Glutamatergic neuron (in vitro differentiated cells): ENCODE results near the gene FAM171A1. TPM values are rescaled to one million over a fixed set of nuclear protein-coding genes. Genes with fewer than 3 reads are reported as not detected.

Source experiments
- DNase-seq: peaks from one replicate; pipeline ENCODE4 v3.0.0; 2022
- H3K27ac Mint-ChIP-seq: one replicate; pipeline ENCODE4 v1.8.0; 2020; ENCODE audit warnings: mild to moderate bottlenecking, mixed read lengths, inconsistent platforms; ENCODE audit not compliant: unreplicated experiment
- H3K27me3 Mint-ChIP-seq: one replicate; pipeline ENCODE4 v1.8.0; 2020; ENCODE audit warnings: mild to moderate bottlenecking, moderate library complexity, mixed read lengths, inconsistent platforms; ENCODE audit not compliant: unreplicated experiment
- H3K36me3 Mint-ChIP-seq: one replicate; pipeline ENCODE4 v1.8.0; 2020; ENCODE audit warnings: mild to moderate bottlenecking, mixed read lengths, inconsistent platforms; ENCODE audit not compliant: unreplicated experiment
- H3K4me1 Mint-ChIP-seq: one replicate; pipeline ENCODE4 v1.8.0; 2020; ENCODE audit warnings: mild to moderate bottlenecking, low read depth, mixed read lengths, inconsistent platforms; ENCODE audit not compliant: unreplicated experiment
- H3K4me3 Mint-ChIP-seq: one replicate; pipeline ENCODE4 v1.8.0; 2020; ENCODE audit warnings: mild to moderate bottlenecking, mixed read lengths, inconsistent platforms; ENCODE audit not compliant: unreplicated experiment
- H3K9me3 Mint-ChIP-seq: one replicate; pipeline ENCODE4 v1.8.0; 2020; ENCODE audit warnings: mild to moderate bottlenecking, moderate library complexity, mixed read lengths, inconsistent platforms; ENCODE audit not compliant: unreplicated experiment
- CTCF ChIP-seq: fragments of 200-600 bp; sonication (generic); IDR thresholded peaks from one replicate; pipeline ENCODE4 v1.5.0; 2021; ENCODE audit not compliant: partially characterized antibody, unreplicated experiment
- total RNA-seq: library from RNA; stranded (reverse); fragmentation: NEBNext Ultra II Directional; extraction: Animal tissue kit (Norgen Biotek cat#: 25700); gene quantifications from one replicate; pipeline ENCODE4 v1.2.1, GENCODE V29; 2021; ENCODE audit not compliant: unreplicated experiment

The FAM171A1 gene
- total RNA-seq, 1 donor from 2014 or later, result 186 TPM

DNA sequence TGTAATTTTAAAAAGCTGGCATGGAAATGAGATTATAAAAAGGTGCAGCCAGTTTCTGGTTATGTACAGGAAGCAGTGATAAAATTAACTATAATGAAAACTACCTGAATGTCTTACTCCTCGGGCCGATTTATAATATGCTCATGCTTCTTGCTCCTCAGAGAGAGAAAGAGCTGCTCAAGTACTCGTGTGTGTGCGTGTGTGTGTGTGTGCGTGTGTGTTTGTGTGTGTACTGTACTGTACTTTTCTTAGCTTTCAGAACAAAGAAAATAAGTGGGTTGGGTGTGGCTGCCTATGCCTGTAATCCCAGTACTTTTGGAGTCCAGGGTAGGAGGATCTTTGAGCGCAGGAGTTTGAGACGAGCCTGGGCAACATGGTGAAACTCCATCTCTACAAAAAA lies 106.0 kb downstream of the FAM171A1 start:
- peaks cover 14% of the 10 kb centered on the region for H3K4me1 Mint-ChIP-seq
- H3K27ac Mint-ChIP-seq, result peak overlapping the region; percentile 76
- DNase-seq, result no peak
- H3K4me3 Mint-ChIP-seq, result no peak overlapping the region
- H3K9me3 Mint-ChIP-seq, result peaks cover 15% of the 10 kb centered on the region
- peaks cover 11% of the 10 kb centered on the region for H3K27me3 Mint-ChIP-seq
- H3K36me3 Mint-ChIP-seq, result peaks cover 25% of the 10 kb centered on the region
- no peak for TF ChIP-seq CTCF

GRCh38 chr10:15263657-15264323 lies 107.3 kb downstream of the FAM171A1 start:
- H3K4me1 Mint-ChIP-seq, result peaks cover 14% of the 10 kb centered on the region
- TF ChIP-seq CTCF, result no peak
- no peak for DNase-seq
- no peak overlapping the region for H3K4me3 Mint-ChIP-seq
- H3K9me3 Mint-ChIP-seq, result peaks cover 8% of the 10 kb centered on the region
- no peak overlapping the region for H3K27ac Mint-ChIP-seq
- H3K36me3 Mint-ChIP-seq, result peaks cover 16% of the 10 kb centered on the region
- peaks cover 7% of the 10 kb centered on the region for H3K27me3 Mint-ChIP-seq

GRCh38 chr10:15262036-15262713 lies 108.9 kb downstream of the FAM171A1 start:
- H3K4me1 Mint-ChIP-seq, result peaks cover 12% of the 10 kb centered on the region
- no peak overlapping the region for H3K27ac Mint-ChIP-seq
- H3K4me3 Mint-ChIP-seq, result no peak overlapping the region
- peaks cover 7% of the 10 kb centered on the region for H3K27me3 Mint-ChIP-seq
- H3K36me3 Mint-ChIP-seq, result peaks cover 4% of the 10 kb centered on the region
- H3K9me3 Mint-ChIP-seq, result peaks cover 3% of the 10 kb centered on the region
- DNase-seq, result no peak
- TF ChIP-seq CTCF, result peak; percentile 20

DNA sequence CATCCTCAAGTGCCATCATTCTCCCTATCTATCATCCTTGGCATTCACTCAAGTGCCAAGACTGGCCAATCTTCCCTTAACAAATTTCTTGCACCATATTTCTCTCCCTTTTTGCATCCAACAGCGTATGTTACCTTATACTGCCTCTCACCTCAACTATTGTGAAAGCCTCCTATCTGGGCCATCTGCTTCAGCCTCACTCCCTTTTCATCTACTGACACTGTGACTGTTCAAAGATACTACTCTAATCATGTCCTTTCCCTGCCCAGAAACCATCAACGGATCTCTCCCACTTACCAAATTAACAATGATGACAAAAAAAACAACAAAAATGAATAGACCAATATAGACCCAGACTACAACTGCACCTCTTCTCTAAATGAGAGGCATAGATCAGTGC lies 112.0 kb downstream of the FAM171A1 start:
- DNase-seq, result no peak
- H3K9me3 Mint-ChIP-seq, result no peaks in the 10 kb centered on the region
- H3K27me3 Mint-ChIP-seq, result no peaks in the 10 kb centered on the region
- no peak for TF ChIP-seq CTCF
- no peak overlapping the region for H3K4me3 Mint-ChIP-seq
- no peak overlapping the region for H3K27ac Mint-ChIP-seq
- no peaks in the 10 kb centered on the region for H3K36me3 Mint-ChIP-seq
- peaks cover 24% of the 10 kb centered on the region for H3K4me1 Mint-ChIP-seq

GRCh38 chr10:15258255-15258654 lies 112.8 kb downstream of the FAM171A1 start:
- no peaks in the 10 kb centered on the region for H3K9me3 Mint-ChIP-seq
- DNase-seq, result no peak
- H3K4me1 Mint-ChIP-seq, result peaks cover 27% of the 10 kb centered on the region
- TF ChIP-seq CTCF, result no peak
- no peak overlapping the region for H3K4me3 Mint-ChIP-seq
- no peaks in the 10 kb centered on the region for H3K36me3 Mint-ChIP-seq
- H3K27me3 Mint-ChIP-seq, result no peaks in the 10 kb centered on the region
- H3K27ac Mint-ChIP-seq, result no peak overlapping the region
